T-helper 2 cell (primary cell): ENCODE data around the gene CLASP1.
"Not testable (repeated sequence)": the region's sequence is repeated elsewhere in the genome, so short reads cannot be mapped to it uniquely, and the experiment has no call there.

Source experiments
- DNase-seq, 5 experiments: peaks; one replicate each; pipeline versions ENCODE4 v3.0.0 to v3.0.0-alpha.2; 2012 to 2022

The CLASP1 gene

GRCh38 chr2:121577381-121577780 lies 71.9 kb downstream of the CLASP1 start:
- no peak for DNase-seq

- DNase-seq = no peak
Observed at GRCh38 chr2:121576263-121576662, 73.0 kb downstream of the CLASP1 start.

- no peak for DNase-seq
Observed at GRCh38 chr2:121575800-121576199, 73.5 kb downstream of the CLASP1 start.

GRCh38 chr2:121570667-121571055 lies 78.6 kb downstream of the CLASP1 start:
- no peak for DNase-seq

- no peak for DNase-seq
Observed at GRCh38 chr2:121570036-121570666, 79.1 kb downstream of the CLASP1 start.

GRCh38 chr2:121567957-121568409 lies 81.3 kb downstream of the CLASP1 start:
- DNase-seq = no peak

GRCh38 chr2:121567452-121567851 lies 81.8 kb downstream of the CLASP1 start:
- DNase-seq = no peak

- DNase-seq = no peak
Observed at GRCh38 chr2:121565389-121566250, 83.6 kb downstream of the CLASP1 start.

GRCh38 chr2:121564905-121565304 lies 84.4 kb downstream of the CLASP1 start:
- no peak for DNase-seq

GRCh38 chr2:121563754-121564153 lies 85.5 kb downstream of the CLASP1 start:
- DNase-seq = not testable (repeated sequence)

GRCh38 chr2:121562269-121563176 lies 86.7 kb downstream of the CLASP1 start:
- no peak for DNase-seq

GRCh38 chr2:121561617-121562268 lies 87.5 kb downstream of the CLASP1 start:
- DNase-seq = peak in 1 of 5 experiments; percentile 5

- DNase-seq = no peak
Observed at GRCh38 chr2:121558329-121558728, 90.9 kb downstream of the CLASP1 start.

- no peak for DNase-seq
Observed at GRCh38 chr2:121555008-121555407, 94.3 kb downstream of the CLASP1 start.

- peak in 1 of 5 experiments; percentile 58 for DNase-seq
Observed at GRCh38 chr2:121552477-121553180, 96.6 kb downstream of the CLASP1 start.

- peak in 1 of 5 experiments; percentile 18 for DNase-seq
Observed at GRCh38 chr2:121550669-121551068, 98.6 kb downstream of the CLASP1 start.

GRCh38 chr2:121547646-121548045 lies 101.6 kb downstream of the CLASP1 start:
- no peak for DNase-seq

GRCh38 chr2:121545913-121546312 lies 103.3 kb downstream of the CLASP1 start:
- no peak for DNase-seq

- DNase-seq = no peak
Observed at GRCh38 chr2:121545257-121545656, 104.0 kb downstream of the CLASP1 start.

- DNase-seq = no peak
Observed at GRCh38 chr2:121541495-121541894, 107.8 kb downstream of the CLASP1 start.

- DNase-seq = no peak
Observed at GRCh38 chr2:121539750-121540469, 109.4 kb downstream of the CLASP1 start.
